CD4-positive, alpha-beta T cell treated with Interleukin-15 for 1 hour (primary cell): ENCODE measurements around the gene PSMB7.

ENCODE experiments used
- DNase-seq: peaks from one replicate; pipeline ENCODE4 v3.0.0-alpha.2; 2020

PSMB7 gene

DNA sequence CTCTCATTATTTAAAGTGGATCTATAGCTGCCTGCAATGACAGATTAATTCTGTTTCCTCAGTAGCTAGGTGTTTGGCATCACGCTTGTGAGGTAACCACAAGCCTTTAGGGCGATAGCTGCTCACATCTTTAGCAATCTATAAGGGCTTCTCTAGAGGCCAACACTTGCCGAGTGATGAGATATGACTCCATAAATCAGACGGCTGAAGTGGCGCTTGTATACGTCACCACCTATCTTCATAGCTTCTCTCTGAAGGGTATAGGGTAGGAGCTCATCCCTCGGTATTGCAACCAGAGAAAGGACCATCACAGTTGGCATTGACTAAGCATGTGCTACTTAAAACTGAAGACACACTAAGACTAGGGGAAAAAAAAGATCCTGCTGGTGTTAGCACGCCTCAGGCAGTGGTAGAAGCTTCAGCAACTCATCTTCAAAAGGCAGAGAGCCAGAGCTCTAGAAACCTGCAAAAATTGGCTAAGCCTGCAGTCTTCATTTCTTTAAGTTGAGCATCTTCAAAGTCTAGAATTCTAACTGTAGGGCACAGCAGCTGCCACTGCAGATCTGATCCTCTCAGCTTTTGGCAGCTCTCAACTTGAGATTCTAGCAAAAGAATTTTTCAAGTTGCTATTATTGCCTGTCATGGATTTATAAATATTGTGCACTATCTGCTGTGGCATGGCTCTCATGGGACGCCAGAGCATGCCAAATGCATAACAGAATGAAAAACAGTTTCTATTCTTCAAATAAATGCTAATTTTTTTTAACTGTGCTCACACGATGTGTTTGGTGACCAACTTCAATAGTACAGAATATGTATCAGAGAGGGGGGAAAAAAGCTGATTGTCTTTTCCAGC, 37.5 kb downstream of the PSMB7 start:
- no peak for DNase-seq

DNA sequence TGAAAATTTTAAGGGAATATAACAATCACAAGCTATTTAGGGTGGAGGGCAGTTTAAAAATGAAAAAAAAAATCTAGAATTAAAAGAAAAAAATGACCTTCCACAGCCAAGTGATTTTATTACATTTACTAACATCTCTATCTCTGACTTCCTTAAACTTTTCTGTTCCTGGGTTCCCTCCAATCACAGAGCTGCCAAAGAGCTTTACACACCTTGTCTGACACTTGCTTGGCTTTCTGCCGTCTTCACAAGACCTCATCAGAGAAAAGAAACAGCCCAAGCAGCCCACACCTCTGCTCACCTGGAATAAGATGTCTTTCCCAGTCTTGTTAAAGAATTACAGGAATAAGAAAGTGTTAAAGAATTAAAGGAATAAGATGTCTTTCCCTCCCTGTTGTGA, 38.9 kb downstream of the PSMB7 start:
- DNase-seq: no peak

DNA sequence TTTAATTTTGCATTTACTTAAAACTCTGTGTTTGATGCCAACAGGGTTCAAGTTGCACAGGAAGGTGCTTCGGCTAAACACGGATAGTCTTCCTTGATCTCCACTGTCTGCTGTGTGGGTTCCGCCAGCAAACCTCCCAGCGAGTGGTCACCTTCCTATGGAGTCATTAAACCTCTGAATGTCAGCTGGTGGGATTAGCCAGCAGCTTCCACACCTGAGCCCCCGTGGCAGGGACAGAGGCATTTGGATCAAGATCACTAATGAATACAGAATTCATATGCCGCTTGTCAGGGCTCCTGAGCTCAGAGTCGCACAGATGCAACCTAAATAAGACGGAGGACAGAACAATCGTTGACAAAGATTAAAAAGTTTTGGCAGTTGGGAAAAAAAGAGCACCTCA, 39.5 kb downstream of the PSMB7 start:
- DNase-seq: no peak

DNA sequence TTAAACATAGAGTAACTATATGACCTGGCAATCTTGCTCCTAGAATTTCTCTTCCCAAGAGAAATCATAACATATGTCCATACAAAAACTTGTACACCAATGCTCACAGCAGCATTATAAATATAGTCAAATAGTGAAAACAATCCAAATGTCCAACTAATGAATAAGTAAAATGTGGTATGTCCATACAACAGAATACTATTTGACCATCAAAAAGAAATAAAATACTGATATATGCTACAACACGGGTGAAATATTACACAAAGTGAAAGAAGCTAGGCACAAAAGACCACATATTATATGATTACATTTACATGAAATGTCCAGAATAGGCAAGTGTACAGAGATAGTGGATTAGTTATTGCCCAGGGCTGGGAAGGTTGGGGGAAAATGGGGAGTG, 41.4 kb downstream of the PSMB7 start:
- DNase-seq: no peak

DNA sequence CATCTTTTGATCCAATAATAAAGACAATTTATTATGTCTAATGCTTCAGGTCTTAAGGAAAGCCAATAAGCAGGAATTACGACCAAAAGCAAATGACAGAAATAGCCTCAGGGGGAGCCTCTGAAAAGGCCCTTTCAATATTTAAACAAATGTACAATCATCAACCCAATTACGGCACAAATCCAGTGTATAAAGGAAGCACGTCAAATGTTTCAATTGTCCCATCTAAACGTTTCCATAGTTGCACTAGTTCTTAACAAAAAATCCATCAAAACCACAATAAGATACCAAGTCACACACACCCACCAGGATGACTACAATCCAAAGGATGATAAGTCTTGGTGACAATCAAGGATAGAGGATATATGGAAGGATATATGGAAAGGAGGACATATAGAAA, 41.9 kb downstream of the PSMB7 start:
- DNase-seq: no peak

DNA sequence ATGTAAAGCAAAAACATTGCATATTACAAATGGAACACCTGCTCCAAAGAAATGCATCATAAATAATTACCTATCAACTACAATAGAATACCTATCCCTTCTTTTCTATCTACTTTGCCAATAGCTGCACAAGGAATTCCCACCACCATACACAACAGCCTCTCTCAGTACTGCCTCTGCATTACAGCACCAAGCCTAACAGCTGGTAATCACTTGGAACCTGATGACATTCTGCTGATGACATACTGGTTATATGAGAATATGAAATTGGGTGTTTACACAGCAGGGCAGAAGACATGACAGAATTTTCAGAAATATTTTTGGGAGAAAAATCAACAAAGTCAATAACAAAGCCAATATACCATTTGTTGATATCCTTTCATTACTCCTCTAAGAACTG, 43.2 kb downstream of the PSMB7 start:
- no peak for DNase-seq

DNA sequence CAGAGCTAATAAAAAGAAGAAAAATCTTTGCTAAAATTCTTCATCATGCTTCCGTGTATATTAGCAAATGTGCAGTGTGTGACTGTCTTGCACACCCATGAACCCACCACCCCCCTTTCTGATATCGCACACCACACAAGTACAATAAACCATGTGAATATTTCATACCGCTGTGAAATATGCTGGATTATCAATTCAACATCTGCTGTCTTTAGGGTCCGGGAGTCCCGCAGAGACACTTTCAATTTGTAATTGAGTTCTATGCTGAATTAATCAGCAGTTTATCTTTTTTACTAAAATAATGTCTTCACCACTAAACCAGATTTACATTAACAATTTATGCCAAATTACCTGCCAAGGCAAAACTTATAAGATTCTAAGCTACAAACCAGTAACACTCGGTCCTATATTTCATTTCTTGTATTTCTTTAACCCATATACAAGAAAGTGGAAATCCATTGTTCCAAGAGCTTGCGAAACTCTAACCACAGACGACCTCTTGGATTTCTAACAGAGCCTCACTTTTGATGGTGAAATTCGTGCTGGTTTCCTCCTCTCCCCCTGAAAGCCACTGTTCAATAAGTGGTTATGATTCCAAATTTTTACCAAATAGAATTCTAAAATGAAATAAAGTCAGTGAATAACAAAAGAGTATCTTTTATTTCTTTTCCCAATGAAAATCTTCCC, 44.2 kb downstream of the PSMB7 start:
- no peak for DNase-seq

DNA sequence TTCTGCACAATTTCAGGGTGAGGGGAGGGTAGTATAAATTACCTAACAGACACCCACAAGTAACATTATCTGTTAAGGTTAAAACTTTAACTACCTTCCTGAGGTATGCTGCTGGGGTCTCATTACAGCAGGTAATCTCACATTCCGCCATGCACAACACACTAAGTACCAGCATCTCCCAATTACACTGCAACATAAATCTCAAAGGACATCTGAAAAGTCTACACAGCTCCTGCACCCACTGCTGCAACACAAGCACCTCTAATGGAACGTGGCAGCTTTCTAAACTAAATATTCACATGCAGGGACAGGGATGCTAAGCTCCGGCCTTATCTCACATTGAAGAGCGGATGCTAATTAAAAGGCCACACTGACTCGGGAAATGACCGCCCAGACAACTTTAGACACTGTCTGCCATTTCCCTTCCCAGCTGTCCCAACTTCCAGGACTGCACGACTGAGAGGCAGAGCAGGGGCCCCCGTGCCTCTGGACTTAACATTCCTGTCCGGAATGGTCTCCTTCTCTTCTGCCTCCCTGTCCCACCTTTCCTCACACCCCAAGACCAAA, 45.9 kb downstream of the PSMB7 start:
- no peak for DNase-seq

DNA sequence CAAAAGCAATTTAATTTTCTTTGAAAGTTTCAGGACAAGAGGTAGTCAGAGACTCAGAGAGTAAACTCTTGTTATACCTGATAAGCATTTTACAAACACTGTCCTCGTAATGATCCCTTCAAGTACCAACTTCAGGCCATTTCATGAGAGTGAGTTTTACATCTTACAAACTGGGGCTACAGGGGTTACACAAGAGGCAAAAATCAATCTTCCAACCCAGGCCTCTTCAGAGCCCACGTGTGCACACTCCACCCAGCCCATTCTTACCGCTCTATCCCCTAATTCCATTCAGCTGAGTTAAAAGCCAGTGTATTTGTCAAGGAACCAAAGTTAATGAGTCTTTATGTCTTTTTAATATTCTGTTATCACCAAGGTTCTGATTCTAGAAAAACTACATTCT, 46.5 kb downstream of the PSMB7 start:
- DNase-seq: no peak

DNA sequence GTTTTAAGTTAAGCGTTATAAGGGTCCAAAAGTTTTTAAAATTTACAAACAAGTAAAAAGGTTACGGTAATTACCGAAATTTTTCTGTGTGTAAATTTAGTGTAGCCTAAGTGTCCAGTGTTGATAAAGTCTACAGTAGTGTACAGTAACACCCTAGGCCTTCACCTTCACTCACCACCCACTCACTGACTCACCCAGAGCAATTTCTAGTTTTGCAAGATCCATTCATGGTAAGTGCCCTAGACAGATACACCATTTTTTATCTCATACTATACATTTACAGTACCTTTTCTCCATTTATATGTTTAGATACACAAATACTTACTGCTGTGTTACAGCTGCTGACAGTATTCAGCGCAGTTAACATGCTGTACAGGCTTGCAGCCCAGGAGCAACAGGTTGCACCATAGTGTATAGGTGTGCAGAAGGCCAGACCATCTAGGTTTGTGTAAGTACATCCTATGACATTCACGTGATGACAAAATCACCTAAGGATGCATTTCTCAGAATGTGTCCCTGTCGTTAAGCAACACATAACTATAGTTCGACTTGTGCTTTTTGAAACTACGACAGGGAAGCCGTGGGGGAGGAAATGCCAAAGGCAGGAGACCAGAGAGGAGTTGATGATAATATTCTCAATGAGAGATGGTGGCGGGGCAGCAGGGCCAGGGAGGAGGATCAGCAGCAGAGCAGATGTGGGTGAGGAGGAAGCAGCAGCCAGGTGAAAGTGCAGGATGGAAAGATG, 48.6 kb downstream of the PSMB7 start:
- no peak for DNase-seq

DNA sequence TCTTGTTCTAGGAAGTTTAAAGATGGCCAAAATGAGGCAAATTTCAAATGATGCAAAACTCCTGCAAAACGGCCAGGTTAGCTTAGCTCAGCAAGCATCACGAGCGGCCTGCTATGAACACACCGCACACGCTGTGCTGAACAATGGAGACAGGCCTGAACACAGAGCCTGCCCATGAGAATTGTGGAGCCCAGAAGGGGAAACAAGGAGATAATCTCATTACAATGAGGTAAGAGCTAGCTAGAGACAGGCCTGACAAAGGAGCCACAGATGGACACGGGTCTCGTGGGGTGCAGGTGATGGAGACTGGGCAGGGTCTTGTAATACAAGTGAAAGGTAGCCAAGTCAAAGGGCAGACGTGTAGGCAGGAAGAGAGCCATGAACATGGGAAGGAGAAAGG, 50.2 kb downstream of the PSMB7 start:
- DNase-seq: no peak

DNA sequence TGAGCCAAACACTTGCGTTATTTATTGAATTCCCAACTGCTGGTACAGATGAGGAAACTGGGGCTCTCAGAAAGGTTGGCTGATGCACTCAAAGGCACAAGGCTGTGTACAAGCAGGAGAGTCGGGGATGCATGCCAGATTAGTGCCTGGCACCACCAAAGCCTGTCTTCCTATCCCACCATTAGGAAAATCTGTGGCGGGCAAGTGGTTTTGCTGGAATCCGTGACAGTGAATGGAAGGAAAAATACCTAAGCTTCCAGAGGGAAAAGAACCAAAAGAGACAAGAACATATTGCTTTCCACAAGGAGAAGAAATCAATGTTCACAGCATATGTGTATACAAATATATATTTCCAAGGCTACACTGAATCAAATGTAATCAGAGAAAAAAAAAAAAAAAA, 51.1 kb downstream of the PSMB7 start:
- no peak for DNase-seq

DNA sequence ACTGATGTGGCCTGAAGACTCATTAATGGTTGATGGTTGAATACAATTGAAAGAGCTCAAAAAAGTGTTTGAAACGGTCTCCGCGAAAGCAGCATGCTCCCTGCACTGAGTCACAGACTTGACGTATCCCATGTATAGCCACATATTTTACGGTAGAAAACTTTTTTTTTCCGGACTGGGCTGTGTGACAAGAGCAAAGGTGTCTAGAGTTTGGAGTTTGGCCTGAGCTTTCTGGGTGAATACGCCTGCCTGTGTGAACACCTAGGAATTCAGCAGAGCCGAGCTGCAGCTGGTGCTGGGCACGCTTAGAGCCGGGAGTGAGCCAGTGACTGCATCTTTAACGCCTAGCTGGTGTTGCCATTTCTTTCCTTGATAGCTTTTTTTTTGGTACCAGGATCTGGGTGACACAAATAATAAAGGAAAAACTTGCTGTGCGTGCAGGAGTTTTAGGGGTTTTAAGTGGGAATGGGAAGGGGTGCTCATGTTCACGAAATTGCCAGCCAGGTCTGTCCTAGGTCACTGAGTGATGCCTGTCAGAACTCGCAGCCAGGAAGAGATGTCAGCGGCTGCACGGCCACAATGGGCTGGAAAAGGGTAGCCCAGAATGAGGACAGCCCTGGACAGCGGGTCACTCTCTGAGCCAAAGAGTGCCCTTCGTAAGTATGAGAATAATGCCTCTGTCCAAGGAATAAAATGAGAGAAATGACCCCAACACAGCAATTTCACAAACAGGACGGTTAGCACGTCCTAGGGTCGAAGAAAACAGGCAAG, 51.7 kb downstream of the PSMB7 start:
- no peak for DNase-seq

DNA sequence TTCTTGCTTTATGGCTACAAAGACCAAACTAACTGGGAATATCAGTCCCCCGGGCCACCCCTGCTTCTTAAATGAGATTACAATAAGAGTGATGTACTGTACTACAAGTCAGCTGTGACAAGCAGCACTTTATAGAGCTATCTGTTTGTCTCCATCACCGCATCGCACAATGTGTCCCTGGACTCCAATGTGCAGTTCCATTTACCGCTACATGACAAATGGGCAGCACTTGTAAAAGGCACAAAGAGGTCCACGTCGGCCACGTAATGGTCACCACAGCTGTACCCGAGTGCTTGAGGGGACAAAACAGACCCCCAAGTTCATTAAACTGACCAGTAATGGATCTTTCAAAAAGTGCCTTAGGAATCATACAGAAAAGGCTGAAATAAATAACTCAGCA, 54.1 kb downstream of the PSMB7 start:
- DNase-seq: no peak

DNA sequence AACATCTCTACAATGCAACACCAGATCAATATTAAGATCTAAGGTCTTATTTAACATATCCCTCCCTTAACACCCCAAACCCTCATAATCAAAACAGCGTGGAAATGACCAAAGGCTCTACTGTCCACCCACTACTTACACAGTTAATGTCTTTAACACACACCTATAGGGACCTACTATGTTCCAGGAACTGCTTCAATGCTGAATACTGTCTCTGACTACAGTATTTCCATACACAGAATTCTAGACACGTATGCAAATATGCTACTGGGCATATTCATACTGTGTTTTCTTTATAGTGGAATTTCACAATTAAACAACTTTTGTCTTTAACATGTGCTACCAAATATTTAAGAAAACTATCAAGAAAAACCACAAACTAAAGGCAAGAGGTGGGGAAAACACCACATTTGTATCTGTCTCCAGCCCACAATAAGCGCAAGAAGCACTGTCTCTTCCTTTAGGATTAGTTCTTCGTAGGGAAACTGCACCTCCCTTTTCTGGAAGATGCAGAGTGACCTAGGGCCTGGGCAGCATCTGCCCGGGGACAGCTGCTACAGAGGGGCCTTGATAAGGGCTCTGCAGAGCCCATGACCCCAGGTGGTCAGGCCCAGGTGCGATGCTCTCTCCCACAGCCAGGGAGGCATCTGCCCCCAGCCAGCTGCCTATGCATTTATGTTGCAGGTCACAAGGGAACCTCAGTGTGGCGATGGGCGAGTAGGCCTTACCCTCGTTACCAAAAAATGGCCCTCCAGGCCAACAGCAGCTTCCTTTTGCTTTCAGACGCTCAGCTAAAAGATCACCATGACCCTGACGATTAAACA, 55.2 kb downstream of the PSMB7 start:
- no peak for DNase-seq

DNA sequence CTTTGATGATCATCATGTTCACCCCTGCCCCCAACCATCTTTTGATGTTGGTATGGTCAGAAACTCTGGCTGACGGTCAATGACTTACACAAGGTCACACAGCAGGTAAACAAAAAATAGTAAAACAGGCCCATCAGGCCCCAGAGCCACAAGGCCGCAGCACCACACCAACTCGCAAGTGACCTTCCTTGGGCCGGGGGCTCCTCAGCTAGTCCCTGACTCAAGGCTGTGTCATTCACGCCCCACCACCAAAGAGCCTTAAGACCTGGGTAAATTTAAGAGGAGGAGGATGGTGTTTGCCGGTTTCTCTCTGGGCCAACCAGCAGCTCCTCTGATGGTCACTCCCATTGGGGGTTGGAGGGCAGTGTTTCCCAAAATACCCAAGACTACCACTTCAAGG, 55.8 kb downstream of the PSMB7 start:
- no peak for DNase-seq

DNA sequence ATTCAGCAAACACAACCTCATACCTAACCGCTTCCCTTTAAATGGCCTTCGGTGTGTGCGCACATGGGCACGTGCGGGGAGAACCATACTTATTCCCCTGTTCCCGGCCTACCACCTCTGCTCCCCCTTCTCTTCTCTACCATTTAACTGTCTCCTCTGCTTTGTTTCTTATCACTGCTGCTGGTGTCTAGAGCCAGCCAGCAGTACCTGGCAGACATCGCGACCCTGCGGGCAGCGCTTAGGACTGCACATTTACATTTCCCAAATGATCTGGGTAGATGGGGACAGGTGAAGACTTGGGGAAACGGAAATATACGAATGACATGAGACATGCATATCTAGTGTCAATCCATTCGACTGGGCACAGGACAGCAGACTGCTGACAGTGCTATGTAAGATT, 56.6 kb downstream of the PSMB7 start:
- DNase-seq: no peak

DNA sequence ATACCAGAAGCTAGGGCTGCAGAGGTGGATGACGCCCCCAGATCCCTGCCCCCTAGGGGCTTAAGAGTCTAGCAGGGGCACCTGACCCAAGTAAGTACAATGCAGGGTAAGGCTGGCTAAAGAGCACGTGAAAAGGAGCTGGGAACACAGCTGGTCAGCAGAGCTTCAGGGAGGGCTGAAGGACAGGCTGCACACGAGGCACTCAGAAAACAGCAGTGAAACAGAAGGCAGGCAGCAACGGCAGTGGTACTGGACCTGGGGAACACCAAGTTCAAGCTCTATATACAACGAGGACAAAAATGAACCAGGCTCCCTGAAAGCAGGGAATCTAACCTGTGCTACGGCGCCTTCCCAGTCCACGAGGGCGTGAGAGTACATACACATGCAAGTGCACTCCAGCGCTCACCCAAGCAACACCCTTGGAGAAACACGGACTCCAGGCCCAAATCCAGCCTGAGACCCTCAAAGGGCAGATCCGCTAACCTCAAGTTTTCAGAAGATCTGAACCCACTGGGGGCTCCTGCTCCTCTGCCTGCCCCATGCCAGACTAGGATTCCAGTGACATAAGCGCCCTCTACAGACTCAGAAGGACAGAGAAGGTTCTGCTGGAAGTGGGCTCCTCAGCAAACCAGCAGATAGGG, 57.4 kb downstream of the PSMB7 start:
- DNase-seq: no peak

DNA sequence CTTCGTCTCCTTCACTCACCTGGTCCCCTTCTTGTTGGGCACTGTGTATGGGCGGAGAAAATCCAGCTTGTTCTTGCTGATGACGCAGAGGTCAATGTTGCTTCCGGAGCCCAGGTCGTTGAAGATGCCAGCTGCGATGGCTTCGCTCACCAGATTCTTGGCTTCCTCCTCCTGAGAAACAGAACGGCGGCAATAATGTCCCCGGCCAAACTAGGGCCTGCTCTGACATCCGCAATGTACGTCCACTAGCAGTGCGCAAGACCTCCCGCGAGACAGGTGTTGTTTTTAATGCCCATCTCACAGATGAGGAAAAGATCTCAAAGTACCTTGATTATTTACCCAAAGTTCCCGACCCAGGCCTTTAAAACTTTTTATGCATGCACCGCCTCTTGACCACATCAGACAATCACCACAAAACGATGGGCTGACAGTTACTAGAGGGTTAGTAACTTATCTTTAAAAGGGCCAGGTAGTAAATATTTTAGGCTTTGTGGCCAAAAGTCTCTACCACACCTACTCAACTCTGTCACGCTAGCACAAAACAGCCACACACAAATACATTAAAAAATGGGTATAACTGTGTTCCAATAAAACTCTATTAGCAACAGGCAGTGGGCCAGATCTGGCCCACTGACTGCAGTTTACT, 58.4 kb downstream of the PSMB7 start:
- no peak for DNase-seq

DNA sequence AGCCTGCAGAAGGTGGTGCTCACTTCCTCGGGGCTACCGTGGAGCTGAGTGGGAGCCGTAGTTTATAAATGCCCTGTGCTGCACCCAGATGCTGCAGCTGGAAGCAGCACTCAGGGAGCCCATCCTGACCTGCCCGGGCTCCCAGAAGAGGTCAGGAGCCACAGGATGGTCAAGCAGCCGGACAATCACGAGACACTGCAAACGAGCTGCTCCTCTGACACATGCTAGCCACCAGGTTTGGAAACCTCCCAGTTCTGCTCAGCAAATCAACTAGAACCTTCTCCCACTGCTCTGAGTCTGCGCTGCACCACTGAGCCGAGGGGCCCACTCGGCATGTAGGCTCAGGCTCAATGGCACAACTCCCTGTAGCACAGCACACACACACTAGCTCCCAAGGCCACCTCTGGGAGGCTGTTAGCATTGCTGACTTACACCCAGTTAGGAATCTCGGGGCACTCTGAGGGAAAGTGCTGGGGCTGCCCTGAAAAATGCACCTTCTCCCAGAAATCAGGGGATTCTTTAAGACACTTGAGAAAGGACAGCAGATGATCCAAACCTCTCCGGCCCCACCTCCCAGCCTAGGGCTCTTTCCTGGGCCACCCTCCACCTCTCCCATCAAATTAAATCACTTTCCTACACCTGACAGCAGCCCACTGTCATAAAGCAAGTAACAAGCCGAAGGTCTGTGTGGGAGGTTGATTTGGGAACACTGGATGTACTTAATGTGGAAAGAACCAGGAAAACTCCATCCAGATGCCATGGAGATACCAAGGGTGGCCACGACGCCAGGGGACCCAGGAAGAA, 59.1 kb downstream of the PSMB7 start:
- DNase-seq: no peak
